ENCODE results near the gene CRYAA.

The CRYAA gene

DNA sequence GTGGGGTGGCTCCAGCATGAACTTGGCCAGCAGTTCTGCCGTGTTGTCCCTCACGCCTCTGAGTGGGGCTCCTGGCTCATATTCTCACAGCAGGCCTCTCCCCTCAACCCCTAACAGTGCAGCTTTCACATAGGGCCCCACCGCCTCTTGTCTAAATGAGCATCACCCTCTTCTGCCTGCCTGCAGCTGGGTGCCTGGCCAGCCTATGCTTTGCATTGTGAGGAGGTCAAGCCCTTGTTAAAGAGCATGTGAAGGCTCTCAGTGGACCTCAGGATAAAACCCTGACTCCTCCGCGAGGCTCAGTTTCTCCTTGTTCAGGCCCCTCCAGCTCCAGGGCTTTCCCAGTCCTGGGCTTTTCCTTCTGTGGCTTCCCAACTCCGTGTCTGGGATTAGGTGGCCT lies 34.8 kb downstream of the CRYAA start:
- no peak for DNase-seq

- no peak for DNase-seq
Observed at GRCh38 chr21:43204638-43205037, 35.8 kb downstream of the CRYAA start.

DNA sequence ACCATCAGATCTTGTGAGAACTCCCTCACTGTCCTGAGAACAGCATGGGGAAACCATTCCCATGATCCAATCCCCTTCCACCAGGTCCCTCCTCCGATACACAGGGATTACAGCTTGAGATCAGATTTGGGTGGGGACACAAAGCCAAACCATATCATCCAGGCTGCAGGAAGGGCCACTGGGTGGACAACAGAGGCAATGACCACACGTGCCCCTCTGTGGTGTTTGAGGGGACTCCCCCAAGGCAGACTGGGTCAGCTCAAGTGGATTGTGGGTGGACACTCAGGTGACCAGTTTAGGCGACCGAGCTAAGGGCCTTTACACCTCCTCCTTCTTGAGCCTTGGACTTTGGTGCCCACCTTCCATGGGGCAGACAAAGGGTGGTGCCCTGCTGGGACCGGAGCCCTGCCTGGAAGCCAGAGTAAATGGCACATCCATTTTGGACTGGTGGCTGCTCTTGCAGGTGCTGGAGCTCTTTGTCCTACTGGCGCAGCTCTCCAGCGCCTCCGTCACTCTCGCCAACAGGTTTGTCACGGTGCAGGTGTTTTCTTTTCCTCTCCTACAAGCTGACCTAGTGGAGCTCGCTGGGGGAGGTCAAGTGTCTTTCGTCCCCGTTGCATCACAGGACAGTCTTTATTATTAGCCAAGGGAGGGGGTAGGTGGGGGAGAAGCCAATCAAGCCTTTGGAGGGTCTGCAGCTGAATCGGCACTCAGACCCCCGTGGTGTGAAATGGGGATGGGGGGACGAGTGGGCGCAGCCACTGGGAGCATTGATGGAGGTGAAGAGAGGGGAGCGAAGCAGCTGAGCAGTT lies 37.6 kb downstream of the CRYAA start:
- no peak for DNase-seq

- DNase-seq, result no peak
Observed at GRCh38 chr21:43207043-43207315, 38.2 kb downstream of the CRYAA start.

- DNase-seq, result no peak
Observed at GRCh38 chr21:43207868-43208267, 39.1 kb downstream of the CRYAA start.

DNA sequence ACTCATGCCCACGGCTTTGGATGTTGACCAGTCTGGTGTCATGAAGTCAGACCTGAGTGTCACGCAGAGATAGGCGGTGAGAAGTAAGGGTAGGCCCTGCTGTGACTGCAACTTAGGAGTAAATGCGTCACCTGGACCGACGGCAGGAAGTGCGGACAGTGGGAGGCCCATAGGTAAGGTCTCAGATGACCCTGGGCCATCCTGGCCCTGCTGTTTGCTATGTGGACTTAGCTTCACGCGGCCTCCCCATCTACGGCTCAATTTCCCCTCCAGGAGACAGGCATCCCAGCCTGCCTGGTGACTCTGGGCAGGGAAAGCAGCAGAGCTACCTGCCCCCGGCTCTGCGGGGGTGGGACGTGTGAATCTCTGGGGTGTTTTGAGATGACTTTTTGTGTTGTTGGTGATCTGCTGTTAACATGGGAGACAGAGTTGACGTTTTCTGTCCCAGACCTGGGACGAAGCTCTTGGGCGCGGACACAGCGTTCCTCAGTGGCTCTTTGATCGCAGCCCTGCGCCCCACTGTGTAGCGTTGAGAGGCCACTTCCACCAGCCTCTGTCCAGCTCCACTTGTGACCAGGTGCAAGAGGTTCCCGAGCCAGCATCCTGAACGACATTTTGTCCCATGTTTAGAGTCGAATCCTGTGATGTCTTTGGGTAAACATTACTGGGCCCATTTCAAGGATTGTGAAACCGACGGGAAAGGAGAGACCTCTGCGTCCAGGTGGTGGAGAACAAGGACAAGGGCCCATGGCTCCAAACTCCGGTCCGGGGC lies 39.9 kb downstream of the CRYAA start:
- no peak for DNase-seq

DNA sequence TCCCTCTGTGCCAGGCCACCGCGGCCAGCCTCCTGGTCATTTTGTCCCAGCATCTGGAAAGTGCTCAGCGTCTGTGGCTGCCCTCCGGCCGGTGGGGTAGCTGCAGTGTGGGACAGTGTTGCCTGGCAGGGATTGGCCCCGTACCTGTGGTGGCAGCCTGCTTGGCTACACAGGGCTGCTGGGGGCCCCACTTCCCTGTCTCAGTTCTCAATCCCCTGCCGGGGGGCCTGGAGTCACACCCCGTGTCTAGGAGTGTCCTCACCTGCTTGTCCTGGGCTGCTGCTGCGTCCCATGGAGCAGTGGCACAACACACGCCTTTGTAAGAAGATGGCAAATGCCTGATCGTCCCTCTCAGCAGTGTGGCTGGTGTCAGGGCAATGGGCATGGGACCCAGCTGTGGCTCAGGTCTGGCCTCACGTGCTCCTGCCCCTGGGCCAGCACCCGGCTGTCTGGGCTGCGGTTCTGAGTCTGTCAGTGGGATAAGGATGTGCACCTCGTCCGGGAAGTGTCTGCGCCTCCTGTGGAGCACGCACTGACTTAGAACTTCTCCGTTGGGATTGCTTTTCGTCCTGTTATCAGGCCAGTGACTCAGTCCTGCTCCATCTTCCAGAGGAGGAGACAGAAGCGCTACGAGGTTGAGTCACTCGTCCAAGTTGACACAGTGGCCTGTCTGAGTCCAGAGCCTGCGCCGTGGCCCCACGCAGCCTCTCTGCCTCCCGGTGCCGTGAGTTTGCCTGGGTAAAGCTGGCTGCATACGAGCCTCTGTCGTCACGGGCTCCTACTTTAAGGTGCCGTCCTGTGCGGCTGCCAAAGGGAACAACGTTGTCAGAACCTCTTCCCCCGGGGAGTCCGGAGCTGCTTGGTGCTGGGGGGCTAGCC lies 41.0 kb downstream of the CRYAA start:
- peak; percentile 28 for DNase-seq

DNA sequence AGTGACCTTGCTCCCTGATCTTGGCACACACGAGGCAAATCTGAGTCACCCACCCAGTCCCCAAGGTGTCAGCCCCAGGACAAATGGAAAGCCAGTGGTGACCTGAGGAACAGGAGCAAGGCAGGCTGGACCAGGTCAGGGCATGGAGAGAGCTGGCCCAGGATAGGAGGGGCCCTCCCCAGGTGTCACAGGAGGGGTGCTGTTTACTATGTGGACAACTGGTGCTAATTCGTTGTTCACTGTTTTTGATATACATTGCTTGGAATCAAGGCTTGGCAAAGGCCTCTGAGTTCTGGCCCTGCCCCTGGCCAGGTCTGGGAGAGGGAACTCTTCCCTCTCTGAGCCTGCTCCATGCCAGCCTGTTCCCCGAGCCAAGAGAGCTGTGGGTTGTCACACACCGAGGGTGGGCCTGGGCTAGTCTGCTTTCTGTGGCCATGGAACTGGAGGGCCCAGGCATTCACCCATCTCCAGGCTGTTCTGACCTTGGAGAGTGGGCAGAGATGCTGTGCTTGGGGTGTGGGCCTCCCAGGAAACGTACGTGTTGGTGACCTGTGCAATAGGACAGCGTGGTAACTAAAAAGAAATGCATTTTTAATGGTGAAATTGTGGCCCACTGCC lies 41.8 kb downstream of the CRYAA start:
- DNase-seq, result no peak

DNA sequence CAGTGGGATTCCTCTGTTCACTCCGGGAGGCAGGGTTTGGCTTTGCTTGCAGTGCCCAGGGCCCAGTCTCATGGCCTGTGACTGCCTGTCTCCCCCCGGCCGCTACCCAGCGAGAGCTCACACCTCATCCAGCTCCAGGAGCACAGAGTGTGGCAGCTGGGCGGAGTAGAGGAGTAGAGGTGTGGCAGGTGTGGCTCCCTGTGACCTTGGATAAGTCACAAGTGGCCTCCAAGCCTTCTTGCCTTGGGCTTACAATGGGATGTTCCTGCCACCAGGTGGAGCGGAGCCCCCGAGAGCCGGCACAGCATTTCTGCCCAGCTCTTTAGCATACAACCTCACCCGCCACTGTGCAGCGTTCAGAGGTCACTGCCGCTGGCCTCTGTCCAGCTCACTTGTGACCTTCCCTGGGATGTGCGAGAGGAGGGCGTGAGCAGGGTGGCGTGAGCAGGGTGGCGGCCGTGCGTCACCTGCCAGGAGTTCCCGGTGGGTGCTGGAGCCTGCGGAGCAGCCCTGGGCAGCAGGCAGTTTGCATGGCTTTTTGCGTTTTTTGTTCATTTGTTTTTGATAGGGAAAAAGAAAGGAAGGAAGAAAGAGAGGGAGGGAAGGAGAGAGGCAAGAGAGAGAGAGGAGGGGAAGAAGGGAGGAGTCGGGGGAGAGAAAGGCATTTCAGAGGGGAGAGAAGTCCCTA lies 42.4 kb downstream of the CRYAA start:
- no peak for DNase-seq

- no peak for DNase-seq
Observed at GRCh38 chr21:43211760-43212115, 42.9 kb downstream of the CRYAA start.

Data from fibroblast of skin of abdomen (primary cell).